ENCODE results near the gene COL8A1. TPM values are rescaled to one million over a fixed set of nuclear protein-coding genes. Genes with fewer than 3 reads are reported as not detected.
"Not testable (repeated sequence)": the region's sequence is repeated elsewhere in the genome, so short reads cannot be mapped to it uniquely, and the experiment has no call there.

The COL8A1 gene
- total RNA-seq, result 123 and 241 TPM in 2 replicates

GRCh38 chr3:99638167-99638948 lies at the start of gene COL8A1:
Gene COL8A1, plus strand, starts transcription at chr3:99638594. Its CDS starts 152,089 bp downstream, at chr3:99790683.
- DNase-seq (ENCODE audit: low read depth), result peak; percentile 72

DNA sequence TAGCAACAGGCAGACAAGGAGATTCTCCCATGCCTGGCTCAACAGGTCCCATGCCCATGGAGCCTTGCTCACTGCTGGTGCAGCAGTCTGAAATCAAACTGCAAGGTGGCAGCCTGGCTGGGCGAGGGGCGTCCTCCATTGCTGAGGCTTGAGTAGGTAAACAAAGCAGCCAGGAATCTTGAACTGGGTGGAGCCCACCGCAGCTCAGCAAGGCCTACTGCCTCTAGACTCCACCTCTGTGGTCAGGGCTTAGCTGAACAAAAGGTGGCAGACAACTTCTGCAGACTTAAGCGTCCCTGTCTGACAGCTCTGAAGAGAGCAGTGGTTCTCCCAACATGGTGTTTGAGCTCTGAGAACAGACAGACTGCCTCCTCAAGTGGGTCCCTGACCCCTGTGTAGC lies 49.2 kb upstream of the COL8A1 start:
- DNase-seq (ENCODE audit: low read depth), result not testable (repeated sequence)

DNA sequence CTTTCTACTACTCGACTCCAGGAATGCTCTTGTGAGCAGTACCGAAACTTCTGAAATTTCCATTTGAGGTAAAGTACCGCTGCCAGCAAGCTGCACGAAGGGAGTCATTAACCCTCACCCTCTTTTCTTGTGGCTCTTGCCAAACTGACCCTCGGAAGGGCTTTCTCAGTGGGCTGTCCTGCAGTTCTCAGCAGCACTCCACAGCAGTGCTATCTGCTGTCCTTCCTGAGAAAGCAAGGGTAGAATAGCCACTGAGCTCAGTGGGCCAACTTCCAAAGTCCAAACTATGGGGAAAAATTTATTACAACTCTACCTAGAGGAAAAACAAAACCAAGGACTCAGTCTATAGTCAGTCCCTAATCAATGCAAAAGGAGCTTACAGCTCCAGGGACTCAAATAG lies 38.5 kb upstream of the COL8A1 start:
- DNase-seq (ENCODE audit: low read depth), result no peak

GRCh38 chr3:99601515-99601914 lies 36.9 kb upstream of the COL8A1 start:
- no peak for DNase-seq (ENCODE audit: low read depth)

DNA sequence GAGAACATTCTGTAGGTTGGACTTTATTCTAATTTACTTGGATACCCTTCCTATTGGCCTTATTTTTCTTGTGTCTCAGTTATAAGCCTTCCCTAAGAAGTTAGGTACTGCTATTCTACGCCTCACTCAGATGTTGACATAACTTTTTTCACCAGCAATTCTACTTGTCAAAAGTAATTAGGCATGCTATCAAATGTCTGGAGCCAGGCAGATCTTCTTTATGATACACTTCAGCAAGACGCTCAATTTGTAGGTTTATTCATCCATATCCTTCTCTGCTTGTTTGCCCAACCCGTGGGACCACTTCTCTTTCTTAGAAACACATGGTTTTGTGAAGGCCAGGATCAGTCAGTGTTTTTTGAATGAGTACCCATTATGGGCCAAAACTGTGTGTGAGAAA lies 36.2 kb upstream of the COL8A1 start:
- no peak for DNase-seq (ENCODE audit: low read depth)

DNA sequence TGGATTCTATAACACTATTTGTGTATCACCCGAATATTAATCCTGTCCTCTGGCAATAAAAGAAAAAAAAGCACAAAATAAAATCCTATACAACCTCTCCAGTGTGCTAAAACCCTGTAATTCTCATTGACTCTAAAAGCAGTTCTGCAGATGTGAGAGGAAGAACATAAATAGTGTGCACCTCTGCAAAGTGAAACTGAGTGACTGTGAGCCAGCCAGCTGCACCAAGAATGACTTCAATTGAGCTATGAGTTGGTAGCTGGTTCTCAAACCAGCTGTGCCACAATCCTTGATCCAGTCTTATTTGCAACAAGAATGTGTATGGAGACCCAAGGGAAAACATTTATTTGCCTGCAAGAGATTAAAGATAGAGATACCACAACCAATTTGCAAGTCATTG lies 31.2 kb upstream of the COL8A1 start:
- DNase-seq (ENCODE audit: low read depth), result no peak

GRCh38 chr3:99614768-99615167 lies 23.6 kb upstream of the COL8A1 start:
- no peak for DNase-seq (ENCODE audit: low read depth)

DNA sequence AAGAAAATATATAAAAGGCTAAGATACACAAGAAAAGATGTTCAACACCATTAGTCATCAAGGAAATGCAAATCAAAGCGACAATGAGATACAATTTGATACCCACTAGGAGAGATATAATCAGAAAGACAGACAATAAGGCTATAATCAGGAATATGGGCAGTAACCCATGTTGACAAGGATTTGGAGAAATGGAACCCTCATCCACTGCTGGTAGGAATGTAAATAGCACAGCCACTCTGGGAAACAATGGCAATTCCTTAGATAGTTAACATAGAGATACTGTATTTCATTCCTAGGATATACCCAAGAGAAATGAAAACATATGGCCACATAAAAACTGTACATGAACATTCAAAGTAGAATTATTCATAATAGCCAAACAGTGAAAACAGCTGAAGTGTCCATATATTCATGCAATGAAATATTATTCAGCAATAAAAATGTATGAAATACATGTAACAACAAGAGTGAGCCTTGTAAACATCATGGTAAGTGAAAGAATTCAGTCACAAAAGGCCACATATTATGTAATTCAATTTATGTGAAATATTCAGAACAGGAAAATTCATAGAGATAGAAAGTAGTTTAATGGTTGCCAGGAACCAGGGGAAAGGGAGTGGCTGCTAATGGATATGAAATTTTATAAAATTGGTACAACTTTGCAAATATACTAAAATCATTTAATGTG lies 18.2 kb upstream of the COL8A1 start:
- DNase-seq (ENCODE audit: low read depth), result no peak

- no peak for DNase-seq (ENCODE audit: low read depth)
Observed at GRCh38 chr3:99620976-99621375, 17.4 kb upstream of the COL8A1 start.

DNA sequence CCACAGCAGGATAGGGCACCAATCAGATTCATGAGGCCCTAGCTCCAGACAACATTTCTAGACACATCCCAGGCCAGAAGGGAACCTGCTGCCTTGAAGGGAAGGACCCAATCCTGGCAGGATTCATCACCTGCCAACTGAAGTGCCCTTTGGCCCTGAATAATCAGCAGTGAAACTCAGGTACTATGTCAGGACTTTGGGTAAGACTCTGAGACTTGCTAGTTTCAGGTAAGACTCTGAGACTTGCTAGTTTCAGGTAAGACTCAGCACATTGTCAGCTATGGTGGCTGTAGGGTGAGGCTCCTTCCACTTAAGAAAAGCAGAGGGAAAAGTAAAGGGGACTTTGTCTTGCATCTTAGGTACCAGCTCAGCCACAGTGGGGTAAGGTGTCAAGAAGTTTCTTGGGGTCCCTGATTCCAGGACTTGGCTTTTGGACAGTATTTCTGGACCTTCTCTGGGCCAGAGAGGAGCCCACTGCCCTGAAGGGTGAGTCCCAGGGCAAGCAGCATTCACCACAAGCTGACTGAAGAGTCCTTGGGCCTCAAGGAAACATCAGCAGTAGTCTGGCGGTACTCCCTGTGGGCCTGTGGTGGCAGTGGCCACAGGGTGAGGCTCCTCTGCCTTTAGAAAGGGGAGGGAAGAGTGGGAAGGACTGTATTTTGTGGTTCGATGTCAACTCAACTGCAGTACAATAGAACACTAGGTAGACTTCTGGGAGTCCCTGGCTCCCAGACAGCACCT lies 13.7 kb upstream of the COL8A1 start:
- DNase-seq (ENCODE audit: low read depth), result no peak

DNA sequence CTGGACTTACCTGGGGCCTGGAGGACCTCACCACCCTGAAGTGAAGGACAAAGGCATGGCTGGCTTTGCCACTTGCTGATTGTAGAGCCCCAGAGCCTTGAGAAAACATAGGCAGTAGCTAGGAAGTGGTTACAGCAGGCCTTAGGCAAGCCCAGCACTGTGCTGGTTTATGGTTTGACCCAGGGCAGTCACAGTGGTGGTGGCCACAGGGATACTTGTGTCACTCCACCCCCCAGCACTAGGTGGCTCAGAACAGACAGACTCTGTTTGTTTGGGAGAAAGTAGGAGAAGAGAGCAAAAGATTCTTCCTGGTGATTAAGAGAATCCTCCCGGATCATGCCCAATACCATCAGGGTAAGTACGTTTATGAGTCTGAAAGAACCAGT lies 13.2 kb upstream of the COL8A1 start:
- no peak for DNase-seq (ENCODE audit: low read depth)

DNA sequence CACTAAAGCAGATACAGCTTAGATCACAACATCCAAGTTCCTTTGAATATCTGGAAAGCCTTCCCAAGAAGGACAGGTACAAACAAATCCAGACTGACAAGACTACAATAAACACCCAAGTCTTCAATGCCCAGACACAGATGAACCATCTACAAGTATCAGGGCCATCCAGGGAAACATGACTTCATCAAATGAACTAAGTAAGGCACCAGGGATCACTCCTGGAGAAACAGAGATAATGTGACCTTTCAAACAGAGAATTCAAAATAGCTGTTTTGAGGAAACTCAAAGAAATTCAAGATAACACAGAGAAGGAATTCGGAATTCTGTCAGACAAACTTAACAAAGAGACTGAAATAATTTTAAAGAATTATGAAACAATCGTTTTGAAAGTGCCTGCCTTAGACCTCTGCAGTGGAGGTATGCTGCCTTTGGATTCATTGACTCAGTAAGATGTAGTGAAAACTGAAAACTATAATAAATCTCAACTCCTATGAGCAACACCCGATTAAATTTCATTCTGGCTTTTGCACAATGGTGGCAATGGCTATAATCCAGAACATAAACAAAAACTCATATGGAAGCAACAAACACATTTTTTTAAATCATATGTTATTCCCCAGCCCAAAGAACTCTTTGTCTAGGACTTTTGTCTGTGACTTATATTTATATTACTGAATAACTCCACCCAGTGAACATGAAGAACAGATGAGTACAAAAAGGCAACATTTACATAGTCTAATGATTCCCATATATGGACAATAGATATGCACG lies 12.6 kb upstream of the COL8A1 start:
- DNase-seq (ENCODE audit: low read depth), result no peak

DNA sequence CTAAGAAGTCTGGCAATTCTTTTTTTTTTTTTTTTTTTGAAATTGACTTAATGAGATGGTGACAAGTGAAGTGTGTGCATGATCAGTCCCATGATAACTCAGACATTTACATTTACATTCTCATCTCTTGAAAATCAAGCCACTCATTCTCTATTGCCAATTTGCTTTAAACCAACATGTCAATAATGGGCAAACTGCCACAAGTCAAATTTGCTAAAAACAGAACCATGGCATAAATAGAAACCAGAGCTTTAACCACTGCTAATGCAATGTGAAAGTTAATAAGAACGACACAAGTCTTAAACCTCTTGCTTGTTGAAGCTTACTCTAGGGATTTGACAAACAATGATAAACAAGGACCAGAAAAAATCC lies 12.0 kb upstream of the COL8A1 start:
- DNase-seq (ENCODE audit: low read depth), result no peak

- peak; percentile 31 for DNase-seq (ENCODE audit: low read depth)
Observed at GRCh38 chr3:99627062-99627826, 11.2 kb upstream of the COL8A1 start.

DNA sequence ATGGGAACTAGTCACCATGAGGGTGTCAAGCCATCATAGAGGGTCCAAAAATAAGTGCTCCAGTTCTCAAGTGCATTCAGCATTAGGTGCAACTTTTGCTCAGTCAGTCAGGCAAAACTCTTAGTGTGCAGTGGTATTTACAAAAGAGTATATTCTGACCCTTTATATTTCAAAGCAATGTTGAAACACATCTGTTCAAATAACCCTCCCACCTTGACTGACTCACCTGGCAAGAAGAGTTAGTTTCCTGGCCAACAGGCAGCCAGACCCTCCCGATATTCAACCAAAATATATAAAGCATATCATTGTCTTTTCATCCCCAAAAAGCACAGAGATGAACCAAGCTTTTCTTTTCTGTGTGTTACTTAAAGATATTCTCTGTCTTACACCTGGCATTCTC lies 7.6 kb upstream of the COL8A1 start:
- DNase-seq (ENCODE audit: low read depth), result no peak

DNA sequence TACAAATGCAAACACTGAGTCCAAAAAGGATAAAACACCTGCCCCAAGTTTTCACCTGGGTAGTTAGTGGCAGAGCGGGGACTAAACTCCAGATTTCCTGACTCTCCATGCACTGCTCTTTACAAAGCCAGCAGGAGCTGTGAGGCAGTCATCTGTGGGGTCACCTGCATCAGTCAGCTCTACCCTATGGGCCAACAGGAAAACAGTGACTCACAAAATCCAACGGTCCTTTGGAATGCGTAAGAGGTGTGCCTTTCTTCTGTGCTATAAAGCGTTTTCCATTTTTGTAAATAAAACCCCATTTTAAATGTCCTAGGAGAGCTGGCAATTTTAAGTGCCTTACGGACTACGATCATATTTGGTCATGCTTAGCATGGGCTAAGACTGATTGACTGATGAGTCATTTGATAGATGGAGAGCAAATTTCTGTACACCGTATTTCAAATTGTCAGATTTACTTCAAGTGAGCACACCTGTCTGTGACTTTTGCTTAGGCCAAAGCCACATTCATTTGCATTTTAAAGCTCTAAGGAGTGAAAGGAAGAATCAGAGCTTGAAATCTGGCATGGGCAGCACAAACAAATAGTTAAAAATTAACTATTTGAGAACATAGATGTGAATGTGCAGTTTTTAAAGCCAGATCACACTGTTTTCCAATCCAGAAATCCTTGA lies 4.4 kb upstream of the COL8A1 start:
- DNase-seq (ENCODE audit: low read depth), result peak; percentile 92

- peak; percentile 61 for DNase-seq (ENCODE audit: low read depth)
Observed at GRCh38 chr3:99634881-99635280, 3.5 kb upstream of the COL8A1 start.

- DNase-seq (ENCODE audit: low read depth), result peak; percentile 57
Observed at GRCh38 chr3:99635348-99635747, 3.0 kb upstream of the COL8A1 start.

- peak; percentile 53 for DNase-seq (ENCODE audit: low read depth)
Observed at GRCh38 chr3:99637016-99637367, 1.4 kb upstream of the COL8A1 start.

DNA sequence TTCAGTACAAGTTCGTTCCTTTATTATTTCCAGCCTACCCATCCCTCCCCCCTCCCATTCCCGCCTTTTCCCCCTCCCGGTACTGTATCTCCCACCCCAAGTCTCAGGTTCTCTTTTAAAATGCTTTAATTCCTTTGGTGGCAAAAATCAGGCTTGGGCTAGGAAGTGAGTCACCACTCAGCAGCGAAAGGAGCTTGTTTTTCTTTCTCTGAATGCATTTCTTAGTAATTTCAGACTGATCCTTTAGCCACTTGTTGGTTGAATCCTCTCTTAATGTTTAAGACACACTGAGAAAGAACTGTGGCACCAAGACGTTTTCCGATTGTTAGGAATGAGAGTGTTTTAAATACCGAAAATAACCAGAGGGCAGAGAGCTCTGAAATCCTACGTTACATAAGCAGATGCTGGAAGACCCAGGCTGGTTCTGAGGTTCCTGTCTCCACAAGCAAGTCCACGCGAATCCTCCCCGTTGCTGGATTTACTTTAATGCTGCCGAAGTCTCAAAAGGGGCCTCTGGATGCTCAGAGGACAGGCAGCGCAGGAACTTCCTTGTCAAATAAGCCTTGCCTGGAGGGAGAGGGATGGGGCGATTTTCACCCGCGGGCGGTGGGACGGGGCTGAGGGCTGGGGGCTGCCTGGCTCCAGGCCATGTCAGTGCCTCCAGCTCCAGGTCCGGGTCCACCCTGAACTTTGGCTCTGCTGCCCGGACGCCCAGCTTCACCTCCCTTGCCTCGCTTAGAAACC lies 854 bp upstream of the COL8A1 start:
- DNase-seq (ENCODE audit: low read depth), result peak; percentile 90
